NCI-H1694 (cell line): ENCODE measurements around the gene ZNF683.
"Not testable (repeated sequence)": the region's sequence is repeated elsewhere in the genome, so short reads cannot be mapped to it uniquely, and the experiment has no call there.

Source experiments
- DNase-seq: peaks from one replicate; lab custom pipeline; 2025; lab: John Stamatoyannopoulos, UW

The ZNF683 gene

GRCh38 chr1:26372611-26373010 lies at the start of gene ZNF683:
Gene ZNF683, minus strand, starts transcription at chr1:26372750. Its CDS starts 4,179 bp downstream, at chr1:26368571.
- not testable (repeated sequence) for DNase-seq

DNA sequence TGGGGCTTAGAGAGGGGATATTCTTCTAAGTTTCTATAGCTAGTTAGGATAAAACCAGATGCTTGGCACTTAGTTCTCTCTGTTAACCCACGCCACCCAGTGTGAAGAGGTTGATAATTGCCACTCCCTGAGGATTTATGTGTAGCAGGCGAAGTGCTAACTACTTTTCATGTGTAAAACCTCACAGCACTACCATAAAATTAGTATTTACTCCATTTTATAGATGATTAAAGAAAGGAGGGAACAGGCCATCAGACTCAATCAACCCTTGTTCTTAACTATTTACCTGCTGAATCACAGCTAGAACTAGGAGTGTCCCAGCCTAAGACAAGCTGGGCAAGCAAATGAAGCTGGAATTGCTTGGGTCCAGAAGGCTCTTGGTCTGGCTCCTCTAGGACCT lies 46.9 kb upstream of the ZNF683 start:
- DNase-seq, result no peak

DNA sequence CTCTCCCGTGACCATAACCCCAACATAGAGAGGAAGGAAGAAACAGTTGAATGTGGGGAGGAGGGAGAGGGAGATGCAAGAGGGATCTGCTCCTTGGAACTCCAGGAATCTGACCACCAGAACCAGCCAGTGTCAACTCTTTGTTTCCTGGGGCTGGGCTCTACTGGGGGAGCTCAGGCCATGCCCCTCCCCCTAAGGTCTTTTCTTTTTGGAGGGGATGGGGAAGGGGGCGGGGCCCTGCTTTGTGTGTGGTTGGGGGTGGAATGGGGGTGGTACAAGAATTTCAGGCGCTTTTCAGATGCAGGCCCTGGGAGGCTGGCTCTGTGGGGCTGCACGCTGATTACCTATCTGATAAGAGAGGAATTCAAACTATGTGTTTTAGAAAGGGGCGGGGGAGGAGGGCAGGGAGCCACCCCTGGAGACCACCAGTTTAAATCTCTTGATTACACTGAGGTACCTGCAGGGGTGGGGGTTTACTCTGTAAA lies 46.4 kb upstream of the ZNF683 start:
- DNase-seq, result no peak

DNA sequence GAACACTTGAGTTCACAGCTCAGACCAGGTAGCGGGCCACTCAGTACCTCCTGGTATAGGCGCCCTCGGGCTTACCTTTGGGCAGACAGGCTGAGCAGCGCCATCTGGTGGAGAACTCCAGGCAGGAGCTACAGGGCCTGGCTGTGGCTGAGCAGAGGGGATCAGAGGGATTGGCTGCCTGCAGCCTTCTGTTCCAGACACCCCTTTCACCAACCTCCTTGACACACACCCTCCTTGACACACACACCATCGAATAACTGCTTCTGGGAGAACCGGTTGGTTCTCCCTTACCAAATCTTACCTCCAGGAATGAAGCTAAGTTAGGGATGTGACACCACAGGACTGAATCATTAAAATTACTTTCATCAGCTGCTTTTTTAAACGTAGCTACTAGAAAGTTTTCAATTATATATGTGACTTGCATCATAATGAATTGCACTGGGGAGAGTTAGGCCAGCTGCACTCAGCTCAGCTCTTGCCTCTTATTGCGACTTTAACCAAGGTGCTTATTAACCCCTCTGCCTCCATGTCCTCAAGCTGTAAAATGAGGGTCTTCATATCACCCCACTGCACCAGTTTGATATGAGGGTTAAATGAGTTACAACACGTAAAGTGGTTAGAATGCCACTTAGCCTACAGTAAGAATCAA lies 44.7 kb upstream of the ZNF683 start:
- peak; percentile 37 for DNase-seq

DNA sequence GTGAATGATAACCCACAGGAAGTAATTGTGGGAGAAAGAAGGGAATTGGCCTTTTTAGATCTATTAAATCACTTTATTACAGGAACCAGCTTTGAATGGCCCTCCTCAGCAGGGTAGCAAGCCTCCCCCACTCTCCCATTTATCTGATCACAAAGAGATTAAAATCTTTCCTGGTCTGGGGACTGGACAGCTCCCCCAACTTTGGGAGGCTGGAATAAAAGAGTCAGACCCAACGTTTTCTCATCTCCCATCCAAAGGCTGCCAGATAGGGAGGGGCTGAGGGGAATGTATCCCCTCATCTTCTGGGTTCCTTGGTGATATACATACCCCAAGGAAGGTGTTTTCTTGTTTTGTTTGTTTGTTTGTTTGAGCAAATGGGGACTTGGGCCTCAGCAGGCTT lies 40.5 kb upstream of the ZNF683 start:
- DNase-seq, result no peak

DNA sequence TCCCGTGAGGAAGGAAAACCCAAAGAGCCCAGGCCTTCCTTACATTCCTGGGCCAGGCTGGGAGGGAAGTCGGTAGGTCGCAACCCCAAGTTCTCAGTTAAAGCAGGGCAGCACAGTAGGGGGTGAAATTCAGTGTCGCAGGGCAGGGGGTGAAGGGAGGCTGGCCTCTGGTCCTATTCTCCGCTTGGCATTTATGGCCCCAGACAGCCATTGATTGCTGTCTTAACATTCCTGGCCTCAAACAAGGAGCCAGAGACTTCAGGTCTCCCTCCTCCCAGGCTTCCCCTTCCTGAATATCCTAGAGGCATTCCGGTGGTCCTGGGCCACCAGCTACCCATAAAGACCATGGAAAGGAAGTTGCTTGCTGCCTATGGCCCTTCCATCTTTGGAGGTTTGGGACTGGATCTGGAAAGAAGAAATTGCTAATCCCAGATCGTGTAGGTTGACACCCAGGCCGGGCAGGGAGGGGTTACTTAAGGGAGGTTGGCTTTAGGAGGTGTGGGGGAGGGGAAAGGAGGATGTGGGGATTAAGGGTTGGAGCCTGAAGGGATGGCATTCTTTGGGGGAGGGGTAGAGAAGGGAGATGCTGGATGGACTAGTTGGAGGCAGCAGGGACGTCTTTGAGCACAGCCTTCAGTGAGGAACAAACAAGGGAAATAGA lies 39.8 kb upstream of the ZNF683 start:
- no peak for DNase-seq

DNA sequence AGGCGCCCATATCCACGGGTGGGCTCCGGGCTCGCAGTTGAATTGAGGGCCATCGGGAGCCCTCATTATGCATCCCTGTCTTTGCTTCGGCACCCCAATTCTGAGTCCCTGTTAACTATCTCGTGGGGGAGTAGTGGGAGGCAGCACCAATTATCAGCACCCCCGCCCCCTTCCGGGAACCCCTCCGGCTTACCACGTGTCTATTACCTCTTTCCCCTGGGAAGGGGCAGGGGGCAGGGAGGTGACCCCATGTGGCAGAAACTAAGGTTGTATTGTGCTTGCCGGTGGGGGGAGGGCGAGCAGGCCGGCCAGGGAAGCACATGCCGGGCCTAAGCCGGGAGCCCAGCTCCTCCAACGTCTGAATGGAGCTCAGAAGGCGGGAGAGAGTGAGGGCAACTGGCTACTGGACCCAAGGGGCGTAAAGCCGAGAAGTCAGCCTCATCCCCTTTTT lies 39.1 kb upstream of the ZNF683 start:
- no peak for DNase-seq

- no peak for DNase-seq
Measured at GRCh38 chr1:26410706-26411623, 38.4 kb upstream of the ZNF683 start, which contains the start of gene LIN28A. Gene LIN28A, plus strand, starts transcription at chr1:26410817. Its CDS starts 75 bp downstream, at chr1:26410892.

DNA sequence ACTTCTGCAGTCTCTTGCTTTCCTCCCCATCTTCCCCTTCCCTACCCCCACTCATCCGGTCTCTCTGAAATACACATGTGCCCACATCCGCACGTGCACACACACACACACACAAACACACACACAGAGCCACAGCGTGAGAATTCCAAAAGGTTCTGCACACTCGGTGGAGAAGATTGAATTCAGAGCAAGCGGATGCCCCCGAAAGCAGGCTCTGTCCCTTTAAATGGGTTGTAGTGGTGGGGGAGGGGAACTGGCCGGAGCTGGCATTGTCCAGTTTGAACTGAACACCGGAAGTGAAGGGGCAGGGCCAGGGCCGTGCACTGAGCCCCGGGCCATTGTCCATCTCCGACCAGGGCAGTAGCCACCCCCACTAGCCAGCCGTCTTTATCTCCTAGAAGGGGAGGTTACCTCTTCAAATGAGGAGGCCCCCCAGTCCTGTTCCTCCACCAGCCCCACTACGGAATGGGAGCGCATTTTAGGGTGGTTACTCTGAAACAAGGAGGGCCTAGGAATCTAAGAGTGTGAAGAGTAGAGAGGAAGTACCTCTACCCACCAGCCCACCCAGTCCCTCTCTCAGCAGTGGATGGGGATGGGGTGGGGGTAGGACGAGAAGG lies 36.7 kb upstream of the ZNF683 start:
- DNase-seq, result no peak

DNA sequence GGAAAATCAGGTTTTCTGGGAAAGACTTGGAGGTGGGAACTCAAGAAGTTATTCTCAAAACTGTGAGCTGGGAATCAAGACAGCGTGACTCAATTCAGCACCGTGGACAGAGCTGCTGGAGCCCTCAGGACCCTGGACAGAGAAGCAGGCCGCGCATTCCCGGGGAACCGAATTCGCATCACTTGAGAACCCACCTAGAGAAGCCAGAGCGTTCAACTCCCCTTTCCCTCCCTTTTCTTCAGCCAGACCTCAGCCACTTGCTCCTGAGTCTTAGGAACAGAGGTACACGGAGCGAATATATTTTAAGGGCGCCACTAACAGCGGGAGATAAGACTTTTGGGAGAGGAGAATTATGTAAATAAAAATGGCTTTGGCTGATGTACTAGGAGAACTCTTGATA lies 36.1 kb upstream of the ZNF683 start:
- DNase-seq, result no peak

- no peak for DNase-seq
Measured at GRCh38 chr1:26405281-26405915, 32.8 kb upstream of the ZNF683 start.

DNA sequence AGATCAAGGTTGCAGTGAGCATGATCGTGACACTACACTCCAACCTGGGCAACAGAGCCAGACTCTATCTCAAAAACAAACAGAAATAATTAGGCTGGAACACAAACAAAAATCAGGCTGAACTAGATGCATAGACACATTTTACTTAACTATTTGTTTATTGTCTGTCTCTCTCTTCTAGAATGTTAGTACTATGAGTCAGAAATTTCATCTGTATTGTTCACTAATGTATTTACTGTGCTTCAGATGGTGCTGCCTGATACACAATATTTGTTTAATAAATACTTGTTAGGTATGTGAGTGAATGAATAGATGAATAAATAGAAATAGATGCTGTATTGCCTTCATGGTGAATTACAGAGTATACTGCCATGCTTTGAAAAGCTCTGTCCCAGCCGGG lies 32.1 kb upstream of the ZNF683 start:
- no peak for DNase-seq

DNA sequence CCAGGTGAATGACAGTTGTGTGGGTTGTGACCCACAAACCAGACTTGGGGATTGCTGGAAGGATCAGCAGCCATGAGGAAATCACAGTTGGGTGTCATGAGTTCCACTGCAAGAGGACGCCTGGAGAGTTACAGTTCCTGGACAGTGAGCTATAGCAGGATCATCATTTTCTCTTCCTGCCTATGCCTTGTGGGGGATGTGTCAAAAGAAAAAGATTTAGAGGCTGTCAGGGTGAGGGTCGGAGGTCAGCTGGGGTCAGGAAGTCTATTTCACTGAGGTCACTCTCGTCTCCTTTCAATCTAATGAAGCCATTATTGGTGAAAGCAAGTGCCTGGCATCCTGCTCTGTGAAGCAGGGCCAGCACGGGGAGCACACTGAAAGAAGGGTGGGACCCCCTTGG lies 31.1 kb upstream of the ZNF683 start:
- DNase-seq, result no peak

DNA sequence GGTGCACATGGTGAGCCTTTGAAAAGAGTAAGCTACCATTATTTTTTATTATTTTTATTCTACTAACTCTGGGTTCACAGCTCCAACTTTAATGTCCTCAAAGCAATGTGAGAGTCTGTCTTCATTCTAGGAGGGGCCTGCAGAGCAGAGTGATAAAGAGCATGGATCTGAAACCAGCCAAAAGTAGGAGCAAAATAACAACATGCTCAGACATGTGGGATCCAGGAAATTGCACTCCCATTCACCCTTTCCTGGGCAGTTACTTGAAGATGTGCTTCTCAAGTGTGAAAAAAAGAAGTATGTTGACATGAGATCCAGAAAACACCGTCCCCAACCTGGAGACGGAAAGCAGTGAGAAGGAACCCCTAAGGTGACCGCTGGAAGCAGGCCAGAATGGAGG lies 29.3 kb upstream of the ZNF683 start:
- DNase-seq, result no peak

DNA sequence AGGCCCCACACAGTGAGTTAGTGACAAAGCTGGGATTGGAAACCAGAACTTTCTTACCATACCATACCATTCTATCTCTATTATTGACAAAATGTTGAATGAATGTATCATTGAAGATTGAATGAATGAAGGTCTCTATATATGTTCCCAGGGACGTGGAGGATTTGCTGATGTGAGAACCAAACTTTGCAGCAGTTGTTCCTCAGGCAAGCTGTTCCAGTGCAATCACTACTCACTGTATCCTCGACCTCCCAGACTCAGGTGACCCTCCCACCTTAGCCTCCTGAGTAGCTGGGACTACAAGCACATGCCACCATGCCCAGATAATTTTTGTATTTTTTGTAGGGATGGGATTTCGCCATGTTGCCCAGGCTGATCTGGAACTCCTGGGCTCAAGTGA lies 26.5 kb upstream of the ZNF683 start:
- DNase-seq, result no peak

GRCh38 chr1:26395754-26396153 lies 23.2 kb upstream of the ZNF683 start:
- no peak for DNase-seq

DNA sequence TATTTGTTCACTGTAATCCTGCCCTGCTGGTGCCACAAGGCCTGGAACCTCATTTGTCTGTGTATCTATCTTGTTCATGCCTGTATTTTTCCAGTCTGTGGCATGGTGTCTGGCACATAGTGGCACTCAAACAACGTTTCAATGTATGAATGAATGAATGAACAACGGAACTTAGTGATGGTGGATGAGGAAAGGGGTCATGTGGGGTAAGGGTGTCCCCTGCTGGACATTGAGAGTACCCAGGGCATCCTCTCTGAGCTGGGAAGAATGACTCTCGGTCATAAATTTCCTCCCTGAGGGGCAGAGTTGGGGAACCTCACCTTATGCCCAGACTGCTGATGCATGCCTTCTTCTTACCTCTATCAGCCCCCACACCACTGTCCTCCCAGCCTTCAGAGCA lies 18.9 kb upstream of the ZNF683 start:
- DNase-seq, result no peak

DNA sequence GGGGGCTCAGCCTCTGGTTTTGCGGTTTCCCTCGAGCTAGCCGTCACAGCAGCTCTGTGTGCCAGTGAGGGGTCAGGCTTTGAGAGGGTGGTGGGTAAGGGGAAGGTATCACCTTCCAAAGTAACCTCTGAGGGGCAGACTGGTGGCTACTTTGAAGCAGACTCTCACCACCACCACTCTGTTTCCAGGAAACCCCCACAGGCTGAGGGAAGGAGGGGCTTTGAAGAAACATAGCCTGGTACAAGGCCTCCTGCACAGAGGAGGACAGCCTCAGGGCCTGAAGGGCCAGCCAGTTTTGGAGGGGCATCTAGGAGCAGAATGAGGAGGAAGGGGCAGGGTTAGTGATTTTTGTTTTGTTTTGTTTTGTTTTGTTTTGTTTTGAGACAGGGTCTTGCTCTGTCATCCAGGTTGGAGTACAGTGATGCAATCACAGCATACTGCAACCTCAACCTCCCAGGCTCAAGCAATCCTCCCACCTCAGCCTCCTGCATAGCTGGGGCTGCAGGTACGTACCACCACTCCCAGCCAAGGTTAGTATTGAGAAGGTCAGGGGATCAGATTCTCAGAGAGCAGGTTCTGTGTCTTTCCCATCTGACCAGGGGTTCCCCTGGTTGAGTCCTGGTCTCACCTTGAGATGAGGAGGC lies 17.2 kb upstream of the ZNF683 start:
- DNase-seq, result no peak

GRCh38 chr1:26388791-26389445 lies 16.4 kb upstream of the ZNF683 start:
- no peak for DNase-seq

- DNase-seq, result no peak
Measured at GRCh38 chr1:26387447-26387846, 14.9 kb upstream of the ZNF683 start.

DNA sequence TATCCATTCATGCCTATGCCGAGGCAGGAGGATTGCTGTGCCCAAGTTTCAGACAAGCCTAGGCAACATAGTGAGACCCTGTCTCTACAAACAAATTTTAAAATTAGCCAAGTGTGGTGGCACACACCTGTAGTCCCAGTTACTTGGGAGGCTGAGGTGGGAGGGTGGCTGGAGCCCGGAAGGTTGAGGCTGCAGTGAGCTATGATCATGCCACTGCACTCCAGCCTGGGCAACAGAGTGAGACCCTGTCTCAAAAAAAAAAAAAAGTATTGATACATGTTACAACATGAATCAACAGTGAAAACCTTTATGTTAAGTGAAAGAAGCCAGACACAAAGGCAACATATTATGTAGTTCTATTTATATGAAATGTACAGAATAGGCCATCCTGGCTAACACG lies 12.5 kb upstream of the ZNF683 start:
- not testable (repeated sequence) for DNase-seq
